HepG2 (cell line): ENCODE data around the gene TMEM86B. TPM values are rescaled to one million over a fixed set of nuclear protein-coding genes. Genes with fewer than 3 reads are reported as not detected.

ENCODE experiments used
- GABPB1 ChIP-seq: IDR thresholded peaks from 2 replicates; pipeline ENCODE4 v1.6.1; 2016; ENCODE audit warnings: mild to moderate bottlenecking, missing genetic modification reagents, moderate library complexity, missing compliant biosample characterization
- GATA4 ChIP-seq: sonication (generic); IDR thresholded peaks from 2 replicates; pipeline ENCODE4 v1.6.1; 2016; ENCODE audit warnings: antibody characterized with exemption, low read depth, borderline replicate concordance
- GMEB2 ChIP-seq: IDR thresholded peaks from 2 replicates; pipeline ENCODE4 v1.6.1; 2016; ENCODE audit warnings: missing biosample characterization, missing genetic modification reagents, low read depth
- HNRNPH1 ChIP-seq: fragments of 200-400 bp; formaldehyde crosslinking; optimal IDR thresholded peaks from 2 replicates; pipeline ENCODE3; 2017; ENCODE audit warnings: mild to moderate bottlenecking, low read depth, low read length
- HOXA5 ChIP-seq: sonication (generic); formaldehyde crosslinking; IDR thresholded peaks from 2 replicates; pipeline ENCODE4 v1.4.0; 2020; ENCODE audit warnings: missing genetic modification reagents
- JUN ChIP-seq: sonication (generic); formaldehyde crosslinking; IDR thresholded peaks from 2 replicates; pipeline ENCODE4 v1.4.0; 2020; ENCODE audit warnings: mild to moderate bottlenecking, missing genetic modification reagents
- KIAA2018 ChIP-seq: sonication (generic); formaldehyde crosslinking; IDR thresholded peaks from 2 replicates; pipeline ENCODE4 v1.5.0; 2020; ENCODE audit warnings: mild to moderate bottlenecking, missing genetic modification reagents, borderline replicate concordance
- PLRG1 ChIP-seq: fragments of 450-650 bp; conservative IDR thresholded peaks from 2 replicates; pipeline ENCODE4 v1.6.1; 2016
- SALL1 ChIP-seq: sonication (generic); formaldehyde crosslinking; IDR thresholded peaks from 2 replicates; pipeline ENCODE4 v1.8.0; 2022; ENCODE audit warnings: mild to moderate bottlenecking, missing genetic modification reagents
- SP140L ChIP-seq: sonication (generic); formaldehyde crosslinking; IDR thresholded peaks from 2 replicates; pipeline ENCODE4 v1.4.0; 2020; ENCODE audit warnings: missing genetic modification reagents, borderline replicate concordance
- TEAD2 ChIP-seq: sonication (generic); formaldehyde crosslinking; IDR thresholded peaks from 2 replicates; pipeline ENCODE4 v1.9.0; 2021; ENCODE audit warnings: missing genetic modification reagents
- ZNF331 ChIP-seq: sonication (generic); formaldehyde crosslinking; IDR thresholded peaks from 2 replicates; pipeline ENCODE4 v1.4.0; 2020; ENCODE audit warnings: missing genetic modification reagents
- ZNF33A ChIP-seq: sonication (generic); formaldehyde crosslinking; IDR thresholded peaks from 2 replicates; pipeline ENCODE4 v1.5.1; 2020; ENCODE audit warnings: missing genetic modification reagents, mild to moderate bottlenecking, moderate library complexity, borderline replicate concordance
- ZNF446 ChIP-seq: sonication (generic); formaldehyde crosslinking; IDR thresholded peaks from 2 replicates; pipeline ENCODE4 v1.5.0; 2020; ENCODE audit warnings: mild to moderate bottlenecking, missing genetic modification reagents
- ZNF788 ChIP-seq: sonication (generic); formaldehyde crosslinking; IDR thresholded peaks from 2 replicates; pipeline ENCODE4 v1.5.0; 2020; ENCODE audit warnings: mild to moderate bottlenecking, missing genetic modification reagents, borderline replicate concordance
- ZNF841 ChIP-seq: sonication (generic); formaldehyde crosslinking; IDR thresholded peaks from 2 replicates; pipeline ENCODE4 v1.8.1; 2023; ENCODE audit warnings: missing genetic modification reagents, borderline replicate concordance
- polyA plus RNA-seq, 8 experiments: library from polyadenylated mRNA; depleted of rRNA in 3 of 8; stranded (reverse) in 7 of 8; unstranded in 1 of 8; fragments of >200 nt; fragmentation: Illumina TruSeq in 4 of 8; extraction: Trizol in 4 of 8; gene quantifications; 2 replicates each; pipeline versions ENCODE4 v1.2.1 to v1.2.3, GENCODE V29; 2011 to 2016; ENCODE audit warnings: low read depth in 4 of 8, missing spikeins in 1 of 8, mixed read lengths in 1 of 8; ENCODE audit not compliant: insufficient read depth in 1 of 8
- total RNA-seq, 5 experiments: library from RNA; depleted of rRNA; stranded (reverse); fragments of >200 nt; fragmentation: Illumina TruSeq; extraction: Trizol; gene quantifications; 2 replicates each; pipeline ENCODE4 v1.2.3, GENCODE V29; 2016; ENCODE audit warnings: low read depth in 1 of 5
- TF ChIP-seq, protein P1 (sequence below): sonication (generic); formaldehyde crosslinking; IDR thresholded peaks from 2 replicates; pipeline ENCODE4 v1.9.0; 2022; ENCODE audit warnings: low read depth, missing genetic modification reagents

Gene TMEM86B
- total and polyA plus RNA-seq, 2 of the 13 experiments (the other 11 are each of a cell fraction or from before 2014, with no cell fraction given): 7.7 to 9.6 TPM

DNA sequence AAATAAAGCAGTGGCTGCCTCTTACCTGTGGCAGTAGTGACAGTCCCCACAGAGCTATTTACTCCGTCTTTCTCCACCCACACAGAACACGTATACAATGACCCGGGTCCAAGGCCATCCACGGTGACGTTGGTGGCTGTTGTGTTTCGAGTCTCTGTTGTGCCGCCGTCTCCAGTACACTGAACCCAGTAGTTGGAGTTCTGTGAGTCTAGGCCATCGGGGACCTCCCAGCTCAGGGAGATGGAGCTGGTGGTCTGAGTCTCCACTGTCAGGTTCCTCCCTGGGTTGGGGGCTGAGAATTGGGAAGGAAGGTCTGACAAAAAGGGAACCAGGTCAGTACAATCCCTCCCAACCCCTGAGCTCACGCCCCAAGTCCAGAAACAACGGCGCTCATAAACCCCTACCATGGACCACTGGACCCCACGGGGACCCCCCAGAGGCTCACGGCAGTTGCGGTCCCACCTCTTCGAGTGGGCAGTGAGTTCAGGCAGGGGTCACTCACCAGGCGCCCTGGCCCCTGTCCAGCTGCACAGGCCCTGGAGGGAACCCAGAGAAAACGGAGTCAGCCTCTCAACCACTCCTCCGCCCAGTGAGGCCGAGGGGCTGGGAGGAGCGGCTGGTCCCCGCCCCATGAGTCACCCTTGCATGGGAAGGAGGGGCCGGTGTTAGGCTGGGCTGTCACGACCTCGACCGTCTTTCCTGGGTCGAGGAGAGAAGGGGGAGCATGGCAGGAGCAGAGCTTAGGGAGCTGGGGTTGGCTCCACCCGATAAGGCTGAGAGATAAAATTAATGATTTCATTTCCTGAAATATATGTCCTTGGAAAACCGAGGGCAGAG lies 21.7 kb downstream of the TMEM86B start (continued):
- peak; percentile 65; the same call in 1 of the 2 replicates for TF ChIP-seq ZNF331 (CRISPR knock-in tag)
- no peak; the same call in 1 of the 2 replicates for TF ChIP-seq GATA4
- TF ChIP-seq TEAD2 (CRISPR knock-in tag): no peak
- no peak for TF ChIP-seq GMEB2 (CRISPR knock-in tag)
- peak; percentile 76; the same call in 1 of the 2 replicates for TF ChIP-seq JUN (CRISPR knock-in tag)
- no peak for TF ChIP-seq SP140L
- peak; percentile 82; the same call in 1 of the 2 replicates for TF ChIP-seq ZNF788
- TF ChIP-seq KIAA2018 (CRISPR knock-in tag): no peak
- TF ChIP-seq, protein P1, sequence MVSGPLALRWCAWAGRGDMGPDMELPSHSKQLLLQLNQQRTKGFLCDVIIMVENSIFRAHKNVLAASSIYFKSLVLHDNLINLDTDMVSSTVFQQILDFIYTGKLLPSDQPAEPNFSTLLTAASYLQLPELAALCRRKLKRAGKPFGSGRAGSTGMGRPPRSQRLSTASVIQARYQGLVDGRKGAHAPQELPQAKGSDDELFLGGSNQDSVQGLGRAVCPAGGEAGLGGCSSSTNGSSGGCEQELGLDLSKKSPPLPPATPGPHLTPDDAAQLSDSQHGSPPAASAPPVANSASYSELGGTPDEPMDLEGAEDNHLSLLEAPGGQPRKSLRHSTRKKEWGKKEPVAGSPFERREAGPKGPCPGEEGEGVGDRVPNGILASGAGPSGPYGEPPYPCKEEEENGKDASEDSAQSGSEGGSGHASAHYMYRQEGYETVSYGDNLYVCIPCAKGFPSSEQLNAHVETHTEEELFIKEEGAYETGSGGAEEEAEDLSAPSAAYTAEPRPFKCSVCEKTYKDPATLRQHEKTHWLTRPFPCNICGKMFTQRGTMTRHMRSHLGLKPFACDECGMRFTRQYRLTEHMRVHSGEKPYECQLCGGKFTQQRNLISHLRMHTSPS (CRISPR knock-in tag): no peak
- no peak for TF ChIP-seq ZNF841 (CRISPR knock-in tag)
- no peak for TF ChIP-seq ZNF446 (CRISPR knock-in tag)
- no peak for TF ChIP-seq HOXA5 (CRISPR knock-in tag)
- peak; percentile 65 for TF ChIP-seq GABPB1 (CRISPR knock-in tag)
- TF ChIP-seq HNRNPH1: peak; percentile 32
- TF ChIP-seq PLRG1: no peak
- no peak for TF ChIP-seq ZNF33A (CRISPR knock-in tag)
- no peak; the same call in none of the 2 replicates for TF ChIP-seq SALL1 (CRISPR knock-in tag)
